Epithelial cell of esophagus (primary cell): ENCODE measurements around the gene DUS2.

Source experiments
- DNase-seq: peaks from one replicate; pipeline ENCODE4 v3.0.0; 2010; ENCODE audit warnings: low read depth
- H3K4me3 ChIP-seq: 2 replicates; pipeline ENCODE4 v1.5.1; 2011; ENCODE audit warnings: mild to moderate bottlenecking, low read length, control low read depth
- TF ChIP-seq, protein P1 (sequence below): IDR thresholded peaks from 2 replicates; pipeline ENCODE4 v1.5.1; 2011; ENCODE audit warnings: low read depth, mild to moderate bottlenecking, low read length, control low read depth, inconsistent platforms; ENCODE audit not compliant: insufficient read depth; ENCODE audit errors: missing control alignments

DUS2 gene

DNA sequence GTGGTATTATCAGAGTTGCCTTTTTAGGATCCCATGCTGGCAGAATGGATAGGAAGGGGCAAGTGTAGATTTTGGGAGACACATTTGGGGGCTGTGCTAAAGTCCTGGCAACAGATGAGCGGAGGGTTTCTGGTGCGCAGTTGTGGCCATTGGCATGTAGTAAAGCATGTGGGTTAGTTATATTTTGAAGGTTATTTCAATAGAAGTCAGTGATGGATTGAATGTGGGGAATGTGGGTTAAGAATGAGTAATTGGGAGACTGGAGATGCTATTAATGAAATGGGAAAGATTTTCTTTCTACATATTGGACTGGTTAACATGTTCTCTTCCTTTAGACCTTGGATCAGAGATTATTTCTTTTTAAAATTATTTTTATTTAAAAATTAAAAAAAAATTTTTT, 10.0 kb downstream of the DUS2 start:
- H3K4me3 ChIP-seq: no peak overlapping the region
- TF ChIP-seq, protein P1, sequence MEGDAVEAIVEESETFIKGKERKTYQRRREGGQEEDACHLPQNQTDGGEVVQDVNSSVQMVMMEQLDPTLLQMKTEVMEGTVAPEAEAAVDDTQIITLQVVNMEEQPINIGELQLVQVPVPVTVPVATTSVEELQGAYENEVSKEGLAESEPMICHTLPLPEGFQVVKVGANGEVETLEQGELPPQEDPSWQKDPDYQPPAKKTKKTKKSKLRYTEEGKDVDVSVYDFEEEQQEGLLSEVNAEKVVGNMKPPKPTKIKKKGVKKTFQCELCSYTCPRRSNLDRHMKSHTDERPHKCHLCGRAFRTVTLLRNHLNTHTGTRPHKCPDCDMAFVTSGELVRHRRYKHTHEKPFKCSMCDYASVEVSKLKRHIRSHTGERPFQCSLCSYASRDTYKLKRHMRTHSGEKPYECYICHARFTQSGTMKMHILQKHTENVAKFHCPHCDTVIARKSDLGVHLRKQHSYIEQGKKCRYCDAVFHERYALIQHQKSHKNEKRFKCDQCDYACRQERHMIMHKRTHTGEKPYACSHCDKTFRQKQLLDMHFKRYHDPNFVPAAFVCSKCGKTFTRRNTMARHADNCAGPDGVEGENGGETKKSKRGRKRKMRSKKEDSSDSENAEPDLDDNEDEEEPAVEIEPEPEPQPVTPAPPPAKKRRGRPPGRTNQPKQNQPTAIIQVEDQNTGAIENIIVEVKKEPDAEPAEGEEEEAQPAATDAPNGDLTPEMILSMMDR: no peak
- DNase-seq: no peak

DNA sequence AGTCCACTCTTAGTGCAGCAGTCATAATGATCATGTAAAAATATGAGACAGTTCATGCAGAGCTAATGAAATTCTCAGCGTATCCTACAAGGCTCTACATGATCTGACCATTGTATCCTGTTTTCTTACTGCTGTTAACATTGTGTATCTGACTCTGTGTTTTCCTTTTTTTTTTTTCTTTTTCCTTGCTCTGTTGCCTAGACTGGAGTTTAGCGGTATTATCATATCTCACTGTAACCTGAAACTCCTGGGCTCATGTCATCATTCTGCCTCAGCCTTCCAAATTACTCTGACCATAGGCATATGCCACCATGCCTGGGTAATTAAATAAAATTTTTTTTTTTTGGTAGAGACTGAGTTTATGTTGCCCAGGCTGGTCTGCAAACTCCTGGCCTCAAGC, 12.1 kb downstream of the DUS2 start:
- H3K4me3 ChIP-seq: no peak overlapping the region
- DNase-seq: no peak
- TF ChIP-seq, protein P1: no peak

DNA sequence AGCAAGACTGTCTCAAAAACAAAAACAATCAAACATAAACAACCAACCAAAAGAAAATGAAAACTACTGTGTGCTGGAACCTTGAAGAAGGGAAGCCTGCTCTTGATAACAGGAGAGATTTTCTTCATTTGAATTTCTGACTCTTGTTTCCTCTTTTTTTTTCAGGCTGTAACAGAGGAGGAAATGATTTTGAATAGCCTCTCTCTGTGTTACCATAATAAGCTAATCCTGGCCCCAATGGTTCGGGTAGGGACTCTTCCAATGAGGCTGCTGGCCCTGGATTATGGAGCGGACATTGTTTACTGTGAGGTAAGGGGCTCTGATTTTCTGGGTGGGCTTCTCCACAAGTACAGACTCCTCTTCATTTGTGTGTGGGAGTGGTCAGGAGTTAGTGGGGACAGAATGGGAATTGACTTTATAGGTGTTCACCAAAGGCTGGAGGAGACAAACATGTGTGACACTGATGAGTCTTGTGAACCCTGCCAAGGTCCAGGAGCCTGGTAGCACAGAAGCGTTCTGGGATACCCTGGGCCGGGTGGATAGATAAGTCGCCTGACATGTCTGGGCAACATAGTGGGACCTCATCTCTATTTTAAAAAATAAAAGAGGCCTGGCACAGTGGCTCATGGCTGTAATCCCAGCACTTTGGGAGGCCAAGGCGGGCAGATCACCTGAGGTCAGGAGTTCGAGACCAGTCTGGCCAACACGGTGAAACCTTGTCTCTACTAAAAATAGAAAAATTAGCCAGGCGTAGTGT, 14.9 kb downstream of the DUS2 start:
- no peak overlapping the region for H3K4me3 ChIP-seq
- no peak for DNase-seq

DNA sequence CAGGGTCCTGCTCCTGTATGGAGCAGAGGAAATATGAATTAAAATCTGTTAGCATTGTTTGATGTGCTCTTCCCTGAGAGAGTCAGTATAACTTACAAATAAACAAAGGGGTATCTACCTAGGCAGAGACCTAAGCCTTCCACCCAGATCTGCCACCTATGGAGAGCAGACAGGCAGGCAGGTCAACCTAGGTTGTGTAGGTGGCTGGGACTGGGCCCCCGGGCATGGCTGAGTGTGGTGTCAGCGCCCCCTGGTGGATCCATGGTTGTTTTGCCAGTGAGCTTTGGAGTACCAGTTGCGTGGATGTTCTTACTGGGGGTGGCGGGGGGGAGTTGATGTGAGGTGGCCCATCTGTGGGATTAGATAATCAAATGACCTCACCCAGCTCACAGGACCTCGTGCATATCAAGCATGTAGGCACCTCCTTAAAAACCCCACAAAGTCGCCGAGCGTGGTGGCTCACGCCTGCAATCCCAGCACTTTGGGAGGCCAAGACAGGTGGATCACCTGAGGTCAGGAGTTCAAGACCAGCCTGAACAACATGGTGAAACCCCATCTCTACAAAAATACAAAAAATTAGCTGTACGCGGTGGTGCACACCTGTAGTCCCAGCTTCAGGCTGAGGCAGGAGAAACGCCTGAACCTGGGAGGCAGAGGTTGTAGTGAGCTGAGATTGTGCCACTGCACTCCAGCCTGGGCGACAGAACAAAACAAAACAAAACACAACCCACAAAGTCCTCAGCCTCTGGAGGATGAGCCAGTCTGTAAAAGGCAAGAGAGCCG, 17.6 kb downstream of the DUS2 start:
- TF ChIP-seq, protein P1: peak; percentile 86
- H3K4me3 ChIP-seq: no peak overlapping the region
- peak; percentile 83 for DNase-seq

More for the DNA sequence above, 14.9 kb downstream of the DUS2 start:
- TF ChIP-seq, protein P1: no peak

DNA sequence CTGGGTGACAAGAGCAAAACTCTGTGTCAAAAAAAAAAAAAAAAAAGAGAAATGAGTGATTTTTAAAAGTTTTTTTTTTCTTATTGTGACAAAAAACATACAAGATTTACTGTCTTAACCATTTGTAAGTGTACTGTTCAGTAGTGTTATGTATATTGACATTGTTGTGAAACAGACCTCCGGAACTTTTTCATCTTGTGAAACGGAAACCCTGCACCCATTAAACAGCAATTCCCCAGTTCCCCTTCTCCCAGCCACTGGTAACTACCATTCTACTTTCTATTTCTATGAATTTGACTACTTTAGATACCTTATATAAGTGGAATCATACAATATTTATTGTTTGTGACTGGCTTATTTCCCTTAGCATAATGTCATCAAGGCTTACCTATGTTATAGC, 18.7 kb downstream of the DUS2 start:
- TF ChIP-seq, protein P1: no peak
- no peak overlapping the region for H3K4me3 ChIP-seq
- no peak for DNase-seq

DNA sequence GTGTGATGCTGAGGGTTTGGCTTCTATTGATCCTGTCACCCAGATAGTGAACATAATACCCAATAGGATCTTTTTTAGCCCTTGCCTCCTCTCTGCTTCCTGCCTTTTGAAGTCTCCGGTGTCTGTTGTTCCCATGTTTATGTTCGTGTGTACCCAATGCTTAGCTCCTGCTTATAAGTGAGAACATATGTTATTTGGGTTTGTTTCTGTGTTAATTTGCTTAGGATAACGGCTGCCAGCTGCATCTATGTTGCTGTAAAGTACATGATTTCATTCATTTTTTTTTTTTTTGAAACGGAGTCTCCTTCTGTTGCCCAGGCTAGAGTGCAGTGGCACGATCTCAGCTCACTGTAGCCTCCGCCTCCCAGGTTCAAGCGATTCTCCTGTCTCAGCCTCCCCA, 23.0 kb downstream of the DUS2 start:
- H3K4me3 ChIP-seq: no peak overlapping the region
- DNase-seq: no peak
- TF ChIP-seq, protein P1: no peak
